GM18507 (cell line): ENCODE results near the gene ZNF320.
"Not testable (repeated sequence)": the region's sequence is repeated elsewhere in the genome, so short reads cannot be mapped to it uniquely, and the experiment has no call there.

Experiments used
- DNase-seq: peaks from one replicate; pipeline ENCODE4 v3.0.0; 2011; ENCODE audit warnings: low read depth; ENCODE audit not compliant: insufficient read length; ENCODE audit errors: extremely low spot score
- FAIRE-seq: peaks from 2 replicates; lab custom pipeline; 2011; peaks lifted over from hg19 to GRCh38; lab: Jason Lieb, UNC

ZNF320 gene

DNA sequence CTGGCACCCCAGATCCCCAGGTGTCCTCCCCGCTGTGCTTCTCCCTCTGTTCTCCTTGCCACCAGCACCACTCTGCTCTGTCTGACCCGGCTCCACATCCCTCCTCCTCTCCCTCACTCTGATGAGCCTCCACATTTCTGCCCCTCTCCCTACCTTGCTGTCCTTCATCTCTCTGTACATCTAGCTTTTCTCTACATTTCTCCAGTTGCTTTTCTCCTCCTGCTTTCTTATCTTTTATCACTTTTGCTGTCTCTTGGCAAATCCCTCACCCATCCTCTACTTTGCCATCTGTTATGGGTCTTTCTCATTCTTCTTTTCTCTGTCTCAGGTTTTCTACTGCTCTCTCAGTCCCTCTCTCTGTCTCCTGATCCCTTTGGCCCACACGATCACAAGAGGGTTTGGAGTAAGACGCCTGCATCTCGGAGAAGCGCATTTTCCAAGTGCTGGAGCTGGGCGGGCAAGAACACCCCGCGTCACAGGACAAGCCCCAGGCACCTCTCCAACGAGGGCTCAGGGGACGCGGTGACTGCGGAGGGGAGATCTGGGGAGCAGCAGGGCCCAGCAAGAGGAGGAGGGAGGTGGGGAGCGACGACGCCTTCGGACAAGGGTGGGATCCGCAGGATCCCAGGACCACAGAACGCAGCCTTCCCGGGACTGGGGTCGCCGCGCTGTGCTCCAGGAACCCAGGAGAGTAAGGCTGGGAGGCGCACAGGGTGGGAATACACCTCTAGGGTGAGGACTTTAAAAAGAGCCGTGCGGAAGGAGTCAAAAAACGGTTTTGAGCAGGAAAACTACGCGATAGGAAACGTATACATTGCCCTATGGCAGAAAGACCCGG lies 40.7 kb downstream of the ZNF320 start:
- not testable (repeated sequence) for DNase-seq, FAIRE-seq
